Measurements from ENCODE around the gene LTA.

LTA gene

DNA sequence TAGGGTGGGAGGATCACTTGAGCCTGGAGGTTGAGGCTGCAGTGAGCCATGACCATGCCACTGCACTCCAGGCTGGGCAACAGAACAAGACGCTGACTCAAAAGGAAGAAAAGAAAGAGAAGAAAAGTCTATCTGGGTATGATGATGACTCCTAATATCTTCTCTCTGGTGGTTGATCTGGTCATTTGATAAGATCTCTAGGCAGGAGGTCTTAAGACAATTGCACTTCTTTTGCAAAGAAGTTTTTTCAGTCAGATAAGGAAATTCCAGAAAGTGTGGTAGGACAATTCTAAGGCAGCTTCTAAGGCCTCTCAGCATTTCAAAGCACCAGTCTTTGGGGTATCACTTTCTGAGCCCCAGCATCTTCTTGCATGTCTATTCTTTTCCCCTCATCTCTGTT lies 35.2 kb downstream of the LTA start:
- TF ChIP-seq POLR2AphosphoS5 (IDR thresholded peaks at IDR 0.05; ENCODE audit: low read depth, low read length) (no peak), SPI1 (IDR thresholded peaks at IDR 0.05; ENCODE audit: low read depth, low read length) (no peak), TAF1 (IDR thresholded peaks at IDR 0.05; ENCODE audit: low read depth, low read length) (no peak), POLR2A (IDR thresholded peaks at IDR 0.05; ENCODE audit: low read depth, low read length) (no peak), POU2F2 (IDR thresholded peaks at IDR 0.05; ENCODE audit: low read depth, low read length) (no peak), PAX5 (IDR thresholded peaks at IDR 0.05; ENCODE audit: insufficient read depth, low read length, severe bottlenecking) (no peak)
- DNase-seq (ENCODE audit: insufficient read length, low spot score), result no peak
- no peak for FAIRE-seq

DNA sequence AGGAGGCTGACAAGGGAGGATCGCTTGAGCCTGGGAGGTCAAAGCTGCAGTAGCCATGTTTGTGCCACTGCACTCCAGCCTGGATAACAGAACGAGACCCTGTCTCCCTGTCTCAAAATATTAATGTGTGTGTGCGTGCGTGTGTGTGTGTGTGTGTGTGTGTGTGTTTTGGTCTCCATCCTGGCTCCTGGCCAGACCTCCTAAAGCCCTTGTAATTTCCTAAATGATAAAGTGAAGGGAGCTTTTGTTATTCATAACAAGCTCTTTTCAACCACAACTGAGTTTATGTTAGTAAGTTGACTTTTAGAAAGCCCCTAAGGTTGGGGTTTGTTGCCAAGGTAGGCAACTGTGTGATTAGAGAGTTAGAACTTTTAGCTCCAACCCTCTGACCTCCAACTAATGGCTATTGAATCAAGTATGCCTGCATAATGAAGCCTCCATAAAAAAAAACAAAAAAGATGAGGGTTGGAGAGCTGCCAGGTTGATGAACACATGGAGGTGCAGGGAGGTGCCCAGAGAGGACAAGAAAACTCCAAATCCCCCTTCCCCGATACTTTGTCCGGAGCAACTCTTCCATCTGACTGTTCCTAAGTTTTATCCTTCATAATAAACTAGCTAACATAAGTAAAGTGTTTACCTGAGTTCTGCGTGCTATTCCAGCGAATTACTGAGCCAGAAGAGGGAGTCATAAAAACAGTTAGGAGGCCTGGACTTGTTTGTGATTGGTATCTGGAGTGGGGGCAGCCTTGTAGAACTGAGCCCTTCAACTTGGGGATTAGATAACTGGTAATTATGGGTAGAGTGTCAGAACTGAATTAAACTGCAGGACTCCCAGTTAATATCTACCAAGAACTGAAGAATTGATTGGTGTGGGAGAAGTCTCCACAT lies 37.7 kb downstream of the LTA start:
- no peak for TF ChIP-seq POLR2AphosphoS5 (IDR thresholded peaks at IDR 0.05; ENCODE audit: low read depth, low read length)
- no peak for TF ChIP-seq POLR2A (IDR thresholded peaks at IDR 0.05; ENCODE audit: low read depth, low read length)
- no peak for TF ChIP-seq TAF1 (IDR thresholded peaks at IDR 0.05; ENCODE audit: low read depth, low read length)
- TF ChIP-seq SPI1 (IDR thresholded peaks at IDR 0.05; ENCODE audit: low read depth, low read length), result no peak
- TF ChIP-seq POU2F2 (IDR thresholded peaks at IDR 0.05; ENCODE audit: low read depth, low read length), result no peak
- TF ChIP-seq PAX5 (IDR thresholded peaks at IDR 0.05; ENCODE audit: insufficient read depth, low read length, severe bottlenecking), result no peak
- DNase-seq (ENCODE audit: insufficient read length, low spot score), result no peak
- FAIRE-seq, result no peak

DNA sequence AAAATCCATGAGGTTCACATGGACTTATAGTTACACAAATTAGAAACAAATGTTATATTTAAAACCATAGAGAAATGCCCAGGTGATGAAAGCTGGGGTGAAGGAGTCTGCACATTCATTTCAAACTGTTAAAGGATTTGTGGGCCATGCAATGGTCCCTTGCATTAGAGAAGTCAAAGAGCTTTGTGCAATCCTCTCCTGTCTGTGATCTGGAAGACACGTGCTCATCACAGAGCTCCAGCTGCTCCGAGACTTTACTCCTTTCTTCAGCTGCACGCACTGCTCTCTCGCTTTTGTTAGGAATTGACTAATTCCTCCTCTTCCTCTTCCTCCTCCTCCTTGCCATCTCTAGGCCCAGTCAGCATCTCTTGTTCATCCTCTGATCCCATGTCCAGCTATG lies 38.9 kb downstream of the LTA start:
- TF ChIP-seq TAF1 (IDR thresholded peaks at IDR 0.05; ENCODE audit: low read depth, low read length), result no peak
- TF ChIP-seq POLR2AphosphoS5 (IDR thresholded peaks at IDR 0.05; ENCODE audit: low read depth, low read length), result no peak
- TF ChIP-seq SPI1 (IDR thresholded peaks at IDR 0.05; ENCODE audit: low read depth, low read length), result no peak
- no peak for TF ChIP-seq POLR2A (IDR thresholded peaks at IDR 0.05; ENCODE audit: low read depth, low read length)
- TF ChIP-seq POU2F2 (IDR thresholded peaks at IDR 0.05; ENCODE audit: low read depth, low read length), result no peak
- no peak for TF ChIP-seq PAX5 (IDR thresholded peaks at IDR 0.05; ENCODE audit: insufficient read depth, low read length, severe bottlenecking)
- DNase-seq (ENCODE audit: insufficient read length, low spot score) (no peak), FAIRE-seq (no peak)

DNA sequence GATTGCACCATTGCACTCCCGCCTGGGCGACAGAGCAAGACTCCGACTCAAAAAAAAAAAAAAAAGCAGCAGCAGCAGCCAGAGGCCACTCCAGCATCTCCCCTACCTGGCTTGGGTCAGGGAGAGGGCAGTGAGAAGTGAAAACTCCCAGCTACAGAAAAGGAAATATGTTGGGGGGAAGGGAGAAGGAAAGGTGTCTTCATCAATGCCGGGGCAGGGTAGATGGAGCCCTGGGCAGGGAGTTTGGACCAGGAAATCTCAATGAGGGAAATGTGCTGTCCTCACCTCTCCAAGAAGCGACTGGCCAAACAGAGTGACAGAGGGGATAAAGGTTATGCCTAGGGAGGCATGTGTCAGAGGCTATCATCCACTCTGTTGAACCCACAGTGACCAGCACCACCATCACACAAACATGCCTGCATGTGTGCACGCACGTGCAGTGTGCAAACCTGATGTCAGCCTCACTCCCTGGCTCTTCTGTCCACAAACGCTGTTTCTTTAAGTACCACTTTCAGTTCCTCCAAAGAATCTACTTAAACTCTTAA lies 42.1 kb downstream of the LTA start:
- FAIRE-seq, result peak; percentile 97
- TF ChIP-seq SPI1 (IDR thresholded peaks at IDR 0.05; ENCODE audit: low read depth, low read length) (peak; percentile 93), POLR2AphosphoS5 (IDR thresholded peaks at IDR 0.05; ENCODE audit: low read depth, low read length) (no peak)
- no peak for DNase-seq (ENCODE audit: insufficient read length, low spot score)

DNA sequence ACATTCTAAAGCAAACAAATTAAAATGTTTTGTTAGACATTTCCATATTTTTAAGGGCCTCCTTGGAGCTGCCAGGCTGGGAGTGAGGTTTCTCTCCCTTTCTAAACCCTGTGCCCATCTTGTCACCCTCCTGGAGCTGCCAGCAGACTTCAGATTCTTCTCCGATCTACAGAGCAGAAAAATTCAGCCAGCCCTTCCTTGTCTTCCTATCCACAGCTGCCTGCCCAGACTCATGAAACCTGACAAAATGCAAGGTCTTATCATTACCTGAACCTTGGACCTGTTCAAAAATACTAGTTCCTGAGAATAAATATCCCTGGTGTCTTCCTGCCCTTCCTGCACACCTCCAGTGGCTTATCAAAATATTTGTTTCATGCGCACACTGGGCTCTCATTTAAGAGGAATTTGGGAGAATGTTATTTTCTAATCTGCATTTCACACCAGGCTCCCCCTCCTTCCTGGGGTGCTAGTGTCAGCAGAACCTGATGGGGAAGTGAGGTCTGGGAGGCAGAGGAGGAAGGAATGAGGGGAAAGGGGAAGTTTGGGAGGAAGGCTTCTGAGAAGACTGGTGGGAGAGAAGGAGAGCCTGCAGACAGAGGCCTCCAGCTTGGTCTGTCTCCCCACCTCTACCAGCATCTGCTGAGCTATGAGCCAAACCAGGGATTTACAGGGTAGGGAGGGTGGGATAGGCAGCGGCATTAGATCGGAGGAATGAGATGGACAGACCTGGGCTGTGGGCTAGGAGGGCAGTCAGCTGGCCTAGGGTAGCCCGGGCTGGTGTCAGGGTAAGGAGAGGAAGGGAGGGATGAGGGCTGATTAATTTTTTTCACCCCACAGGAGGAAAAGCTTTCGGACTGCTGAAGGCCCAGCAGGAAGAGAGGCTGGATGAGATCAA lies 42.8 kb downstream of the LTA start, which contains the start of gene AIF1:
Gene AIF1, plus strand, starts transcription at position 551 of the 895 bp plus-strand sequence. Its CDS starts 96 bp downstream, at position 647.
- DNase-seq (ENCODE audit: insufficient read length, low spot score) (no peak), FAIRE-seq (no peak)
- TF ChIP-seq SPI1 (IDR thresholded peaks at IDR 0.05; ENCODE audit: low read depth, low read length) (0 out of 2 replicates have a peak, but pooled peaks have one; percentile 42), TAF1 (IDR thresholded peaks at IDR 0.05; ENCODE audit: low read depth, low read length) (no peak)

DNA sequence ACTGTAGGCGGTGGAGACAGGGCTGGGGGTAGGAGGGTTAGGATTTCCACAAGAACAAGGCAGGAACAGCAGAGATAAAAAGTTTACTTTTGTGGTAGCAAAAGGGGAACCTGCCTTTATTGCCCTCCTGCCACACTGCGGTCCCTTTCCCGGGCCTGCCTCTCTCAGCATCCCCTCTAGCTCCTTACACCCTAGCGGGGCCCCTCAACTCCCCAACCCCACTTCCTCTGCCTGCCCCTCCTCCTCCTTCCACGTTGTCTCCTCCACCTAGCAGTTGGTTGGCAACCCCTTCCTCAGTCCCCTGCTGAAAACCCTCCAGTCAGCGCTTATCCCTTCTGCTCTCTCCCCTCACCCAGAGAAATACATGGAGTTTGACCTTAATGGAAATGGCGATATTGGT lies 43.7 kb downstream of the LTA start:
- TF ChIP-seq POU2F2 (IDR thresholded peaks at IDR 0.05; ENCODE audit: low read depth, low read length) (no peak), PAX5 (IDR thresholded peaks at IDR 0.05; ENCODE audit: insufficient read depth, low read length, severe bottlenecking) (no peak), SPI1 (IDR thresholded peaks at IDR 0.05; ENCODE audit: low read depth, low read length) (peak; percentile 74), TAF1 (IDR thresholded peaks at IDR 0.05; ENCODE audit: low read depth, low read length) (no peak), POLR2AphosphoS5 (IDR thresholded peaks at IDR 0.05; ENCODE audit: low read depth, low read length) (no peak), POLR2A (IDR thresholded peaks at IDR 0.05; ENCODE audit: low read depth, low read length) (peak; percentile 64)
- DNase-seq (ENCODE audit: insufficient read length, low spot score) (no peak), FAIRE-seq (peak; percentile 64)

DNA sequence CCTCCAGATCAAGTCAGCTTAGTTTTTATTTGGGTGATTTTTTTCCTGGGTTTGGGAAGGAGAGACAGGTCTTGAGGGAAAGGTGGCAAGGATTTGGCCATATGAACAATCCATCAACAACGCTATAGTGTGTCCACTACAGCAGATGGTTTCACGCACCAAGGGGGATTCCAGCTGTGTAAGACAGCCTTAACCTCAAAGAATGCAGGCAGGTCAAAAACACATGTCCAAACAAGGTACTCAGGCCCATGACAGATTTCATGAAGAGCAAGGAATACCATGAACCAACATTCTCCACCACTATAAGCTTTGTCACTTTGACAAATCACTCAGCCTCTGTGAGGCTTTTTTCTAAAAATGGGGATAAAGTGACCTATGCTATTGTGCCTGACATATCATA lies 44.9 kb downstream of the LTA start:
- FAIRE-seq (peak; percentile 85), DNase-seq (ENCODE audit: insufficient read length, low spot score) (no peak)
- TF ChIP-seq TAF1 (IDR thresholded peaks at IDR 0.05; ENCODE audit: low read depth, low read length), result no peak
- TF ChIP-seq SPI1 (IDR thresholded peaks at IDR 0.05; ENCODE audit: low read depth, low read length), result no peak
- no peak for TF ChIP-seq POU2F2 (IDR thresholded peaks at IDR 0.05; ENCODE audit: low read depth, low read length)
- no peak for TF ChIP-seq POLR2AphosphoS5 (IDR thresholded peaks at IDR 0.05; ENCODE audit: low read depth, low read length)
- TF ChIP-seq POLR2A (IDR thresholded peaks at IDR 0.05; ENCODE audit: low read depth, low read length), result no peak
- TF ChIP-seq PAX5 (IDR thresholded peaks at IDR 0.05; ENCODE audit: insufficient read depth, low read length, severe bottlenecking), result no peak

DNA sequence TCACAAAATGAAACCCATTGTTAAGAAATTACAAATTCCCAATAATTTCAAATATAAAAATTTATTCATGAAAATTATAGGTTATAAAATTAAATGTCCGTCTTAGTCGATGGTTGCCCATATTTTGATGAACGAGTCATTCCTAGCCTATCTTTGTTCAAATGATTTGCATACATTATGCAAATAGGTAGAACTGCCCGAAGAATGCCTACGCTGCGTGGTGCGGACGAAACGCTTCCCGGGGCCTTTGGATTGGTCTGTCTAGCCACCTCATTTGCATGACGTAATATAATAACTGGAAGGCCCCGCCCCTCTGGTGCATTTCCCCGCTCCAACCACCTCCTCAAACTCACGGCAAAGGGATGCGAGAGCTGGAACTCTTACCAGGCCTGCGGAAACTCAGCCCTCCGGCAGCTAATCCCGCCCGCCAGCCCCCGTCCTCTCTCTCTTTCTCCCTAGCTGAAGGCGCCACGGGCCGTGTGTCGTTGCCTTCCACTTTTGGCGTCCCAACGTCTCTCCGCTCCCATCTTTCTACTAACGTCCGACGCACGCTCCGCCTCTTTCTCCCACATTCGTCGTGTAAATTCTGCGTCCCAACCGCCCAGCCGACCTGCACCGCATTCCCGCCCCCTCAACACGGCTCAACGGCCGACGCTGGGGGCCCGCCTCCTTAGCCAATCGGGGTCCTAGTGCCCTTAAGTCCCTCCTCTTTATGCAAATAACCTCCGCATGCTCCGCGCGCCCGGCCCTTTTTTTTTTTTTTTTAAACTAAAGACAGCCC lies 47.9 kb downstream of the LTA start:
- peak; percentile 89 for DNase-seq (ENCODE audit: insufficient read length, low spot score)
- peak; percentile 96 for FAIRE-seq
- no peak for TF ChIP-seq SPI1 (IDR thresholded peaks at IDR 0.05; ENCODE audit: low read depth, low read length)
- TF ChIP-seq POLR2A (IDR thresholded peaks at IDR 0.05; ENCODE audit: low read depth, low read length), result peak; percentile 90
- peak; percentile 95 for TF ChIP-seq POLR2AphosphoS5 (IDR thresholded peaks at IDR 0.05; ENCODE audit: low read depth, low read length)
- peak; percentile 99 for TF ChIP-seq POU2F2 (IDR thresholded peaks at IDR 0.05; ENCODE audit: low read depth, low read length)
- peak; percentile 63; the same call in 1 of the 2 replicates for TF ChIP-seq TAF1 (IDR thresholded peaks at IDR 0.05; ENCODE audit: low read depth, low read length)
- no peak for TF ChIP-seq PAX5 (IDR thresholded peaks at IDR 0.05; ENCODE audit: insufficient read depth, low read length, severe bottlenecking)
